ENCODE measurements around the gene SYPL2.
"Not testable (repeated sequence)": the region's sequence is repeated elsewhere in the genome, so short reads cannot be mapped to it uniquely, and the experiment has no call there.

SYPL2 gene

GRCh38 chr1:109472779-109473178 lies 6.4 kb downstream of the SYPL2 start:
- DNase-seq (ENCODE audit: low read depth): no peak

- not testable (repeated sequence) for DNase-seq (ENCODE audit: low read depth)
Observed at GRCh38 chr1:109473284-109474057, 7.1 kb downstream of the SYPL2 start.

GRCh38 chr1:109474697-109475096 lies 8.4 kb downstream of the SYPL2 start:
- no peak for DNase-seq (ENCODE audit: low read depth)

GRCh38 chr1:109475261-109475660 lies 8.9 kb downstream of the SYPL2 start:
- DNase-seq (ENCODE audit: low read depth): no peak

GRCh38 chr1:109476825-109477224 lies 10.5 kb downstream of the SYPL2 start:
- no peak for DNase-seq (ENCODE audit: low read depth)

GRCh38 chr1:109477821-109478220 lies 11.5 kb downstream of the SYPL2 start:
- DNase-seq (ENCODE audit: low read depth): no peak

GRCh38 chr1:109478806-109479205 lies 12.5 kb downstream of the SYPL2 start:
- DNase-seq (ENCODE audit: low read depth): no peak

- DNase-seq (ENCODE audit: low read depth): no peak
Observed at GRCh38 chr1:109479311-109479710, 13.0 kb downstream of the SYPL2 start.

GRCh38 chr1:109479901-109480300 lies 13.6 kb downstream of the SYPL2 start:
- no peak for DNase-seq (ENCODE audit: low read depth)

GRCh38 chr1:109481646-109482045 lies 15.3 kb downstream of the SYPL2 start:
- DNase-seq (ENCODE audit: low read depth): no peak

- no peak for DNase-seq (ENCODE audit: low read depth)
Observed at GRCh38 chr1:109482242-109482641, 15.9 kb downstream of the SYPL2 start.

GRCh38 chr1:109482791-109483671 lies 16.7 kb downstream of the SYPL2 start:
- no peak for DNase-seq (ENCODE audit: low read depth)

- peak; percentile 83 for DNase-seq (ENCODE audit: low read depth)
Observed at GRCh38 chr1:109483672-109484518, 17.5 kb downstream of the SYPL2 start, which contains the start of gene ATXN7L2. TSS of gene ATXN7L2 (plus strand) at chr1:109483905. CDS start at chr1:109483954, 49 bp downstream.

GRCh38 chr1:109484519-109484975 lies 18.2 kb downstream of the SYPL2 start:
- no peak for DNase-seq (ENCODE audit: low read depth)

GRCh38 chr1:109485001-109485400 lies 18.7 kb downstream of the SYPL2 start:
- no peak for DNase-seq (ENCODE audit: low read depth)

- DNase-seq (ENCODE audit: low read depth): no peak
Observed at GRCh38 chr1:109487261-109487660, 20.9 kb downstream of the SYPL2 start.

GRCh38 chr1:109488201-109488600 lies 21.9 kb downstream of the SYPL2 start:
- no peak for DNase-seq (ENCODE audit: low read depth)

GRCh38 chr1:109488696-109489095 lies 22.4 kb downstream of the SYPL2 start:
- DNase-seq (ENCODE audit: low read depth): no peak

GRCh38 chr1:109490029-109490933 lies 23.9 kb downstream of the SYPL2 start:
- DNase-seq (ENCODE audit: low read depth): peak; percentile 44

- DNase-seq (ENCODE audit: low read depth): no peak
Observed at GRCh38 chr1:109490934-109491302, 24.6 kb downstream of the SYPL2 start.

GRCh38 chr1:109491372-109491771 lies 25.0 kb downstream of the SYPL2 start:
- DNase-seq (ENCODE audit: low read depth): no peak
